Mucosa of descending colon (tissue), 3 donors: ENCODE results near the gene WDR36. TPM values are rescaled to one million over a fixed set of nuclear protein-coding genes. Genes with fewer than 3 reads are reported as not detected.

Source experiments
- total RNA-seq, 3 donors: library from RNA; stranded (reverse); fragmentation: NEBNext Ultra II Directional in 2 of 3; extraction: Animal tissue kit (Norgen Biotek cat#: 25700) in 2 of 3; gene quantifications; one replicate each; pipeline versions ENCODE4 v1.2.1 to v1.2.4, GENCODE V29; 2021 to 2023
- donor health status: DM: no; HTN: no; CAD: no; lungs with moderate emphysema.
- donor health status: DM: no; HTN: no; CAD: no.
- donor health status: DM: no; HTN: yes; CAD: no.

WDR36 gene
- total RNA-seq, 3 donors from 2014 or later = 17.1 to 22.4 (median 17.3) TPM

Other genes with a start within 250 kb of the WDR36 start
- 1 to 10 TPM in 1 of 3 donors, under 1 TPM in 2; 0.14 to 1.0 (median 0.20) TPM for gene TSLP, start 20.6 kb upstream of the WDR36 start, total RNA-seq
- 1 to 10 TPM; 2.0 to 5.5 (median 4.0) TPM for gene CAMK4, start 132.0 kb downstream of the WDR36 start, total RNA-seq